ENCODE measurements around the gene PITPNM3. TPM values are rescaled to one million over a fixed set of nuclear protein-coding genes. Genes with fewer than 3 reads are reported as not detected.
A peak's percentile ranks its signal among the peaks of the same experiment; 100 is the strongest.

Gene PITPNM3
- total RNA-seq, 1 donor from 2014 or later = 1.4 TPM

GRCh38 chr17:6560496-6560895 lies 4.1 kb upstream of the PITPNM3 start:
- peaks cover under 1% of the 10 kb centered on the region for H3K4me1 Mint-ChIP-seq
- no peak for TF ChIP-seq CTCF (conservative IDR thresholded peaks at IDR 0.05)
- peaks cover 40% of the 10 kb centered on the region for H3K27me3 Mint-ChIP-seq (ENCODE audit: low read depth)
- no peak for DNase-seq (ENCODE audit: low read depth, low spot score)
- H3K36me3 Mint-ChIP-seq (ENCODE audit: low read depth) = no peaks in the 10 kb centered on the region
- no peak overlapping the region for H3K27ac Mint-ChIP-seq (ENCODE audit: unreplicated experiment)
- H3K4me3 Mint-ChIP-seq = no peak overlapping the region
- no peaks in the 10 kb centered on the region for H3K9me3 Mint-ChIP-seq

DNA sequence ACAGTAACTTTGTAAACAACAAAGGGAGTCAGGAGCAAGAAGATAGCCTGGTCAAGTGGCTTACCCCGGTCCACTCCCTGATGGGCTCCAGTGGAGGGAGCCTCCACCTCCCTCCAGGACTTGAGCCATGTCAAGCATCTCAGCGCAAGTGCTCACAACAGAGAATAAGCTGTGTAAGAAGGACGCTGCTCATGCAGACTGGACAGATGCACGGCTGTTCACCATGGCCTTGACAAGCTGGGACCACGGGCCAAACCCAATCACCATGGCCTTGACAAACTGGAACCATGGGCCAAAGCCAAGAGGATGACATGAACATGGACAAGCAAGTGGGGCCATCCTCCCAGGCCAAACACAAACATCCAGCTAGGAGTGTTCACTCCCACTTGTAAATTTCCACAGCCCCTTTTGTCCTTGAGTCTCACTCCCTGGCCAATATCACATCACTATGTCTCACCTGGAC lies 3.4 kb upstream of the PITPNM3 start:
- no peaks in the 10 kb centered on the region for H3K9me3 Mint-ChIP-seq
- DNase-seq (ENCODE audit: low read depth, low spot score) = no peak
- no peak for TF ChIP-seq CTCF (conservative IDR thresholded peaks at IDR 0.05)
- peaks cover 7% of the 10 kb centered on the region for H3K4me1 Mint-ChIP-seq
- H3K27me3 Mint-ChIP-seq (ENCODE audit: low read depth) = peaks cover 47% of the 10 kb centered on the region
- H3K36me3 Mint-ChIP-seq (ENCODE audit: low read depth) = no peaks in the 10 kb centered on the region
- no peak overlapping the region for H3K27ac Mint-ChIP-seq (ENCODE audit: unreplicated experiment)
- H3K4me3 Mint-ChIP-seq = peak overlapping the region; percentile 65

DNA sequence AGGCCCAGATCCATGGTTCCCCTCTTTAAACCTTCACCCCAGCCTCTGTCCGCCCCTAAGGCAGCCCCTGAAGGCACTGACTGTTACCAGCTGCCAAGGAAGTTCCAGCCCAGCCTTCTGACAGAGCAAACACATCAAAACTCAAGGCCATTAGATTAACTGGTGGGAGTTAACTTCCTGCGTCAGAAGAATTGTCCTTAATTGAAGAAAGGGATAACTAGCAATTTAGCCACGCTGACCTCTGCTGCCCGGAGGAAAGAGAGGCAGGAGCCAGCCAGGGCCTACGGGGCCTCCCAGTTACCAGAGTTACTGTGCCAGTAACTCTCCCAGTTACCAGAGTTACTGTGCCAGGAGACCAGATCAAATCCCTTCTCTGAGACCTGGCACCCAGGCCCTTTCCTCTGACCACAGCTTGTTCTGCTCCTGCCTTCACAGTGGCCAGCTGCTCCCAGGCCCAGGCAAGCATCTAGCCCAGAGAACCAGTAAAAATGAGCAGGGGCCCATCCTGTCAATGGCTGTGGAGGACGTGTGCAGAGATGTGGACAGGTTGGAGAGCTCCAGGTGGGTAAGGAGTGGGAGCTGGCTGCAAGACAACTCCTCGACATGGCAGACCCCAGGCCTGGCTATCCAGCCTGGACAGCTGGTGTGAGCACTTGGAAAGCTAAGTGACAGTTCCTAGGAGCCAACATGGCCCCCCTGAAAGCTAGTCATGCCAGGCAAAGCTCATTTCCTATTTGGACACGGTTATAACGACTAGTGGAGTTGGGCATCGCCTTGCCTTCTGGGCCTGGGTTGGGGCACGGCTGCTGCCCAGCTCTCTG lies 2.8 kb upstream of the PITPNM3 start:
- Mint-ChIP-seq H3K27ac (ENCODE audit: unreplicated experiment) (peak overlapping the region; percentile 63), H3K27me3 (ENCODE audit: low read depth) (peaks cover 54% of the 10 kb centered on the region), H3K9me3 (no peaks in the 10 kb centered on the region), H3K4me1 (peaks cover 14% of the 10 kb centered on the region), H3K4me3 (peak overlapping the region; percentile 56), H3K36me3 (ENCODE audit: low read depth) (no peaks in the 10 kb centered on the region)
- TF ChIP-seq CTCF (conservative IDR thresholded peaks at IDR 0.05) = no peak
- DNase-seq (ENCODE audit: low read depth, low spot score) = no peak

GRCh38 chr17:6558276-6558675 lies 1.9 kb upstream of the PITPNM3 start:
- no peaks in the 10 kb centered on the region for H3K9me3 Mint-ChIP-seq
- TF ChIP-seq CTCF (conservative IDR thresholded peaks at IDR 0.05) = no peak
- H3K27me3 Mint-ChIP-seq (ENCODE audit: low read depth) = peaks cover 62% of the 10 kb centered on the region
- H3K4me3 Mint-ChIP-seq = no peak overlapping the region
- H3K27ac Mint-ChIP-seq (ENCODE audit: unreplicated experiment) = no peak overlapping the region
- no peaks in the 10 kb centered on the region for H3K36me3 Mint-ChIP-seq (ENCODE audit: low read depth)
- H3K4me1 Mint-ChIP-seq = peaks cover 15% of the 10 kb centered on the region
- DNase-seq (ENCODE audit: low read depth, low spot score) = no peak

- no peaks in the 10 kb centered on the region for H3K36me3 Mint-ChIP-seq (ENCODE audit: low read depth)
- no peak overlapping the region for H3K27ac Mint-ChIP-seq (ENCODE audit: unreplicated experiment)
- peaks cover 15% of the 10 kb centered on the region for H3K4me1 Mint-ChIP-seq
- no peaks in the 10 kb centered on the region for H3K9me3 Mint-ChIP-seq
- DNase-seq (ENCODE audit: low read depth, low spot score) = no peak
- peak overlapping the region; percentile 36 for H3K4me3 Mint-ChIP-seq
- no peak for TF ChIP-seq CTCF (conservative IDR thresholded peaks at IDR 0.05)
- peaks cover 69% of the 10 kb centered on the region for H3K27me3 Mint-ChIP-seq (ENCODE audit: low read depth)
Measured at GRCh38 chr17:6557040-6557438, 684 bp upstream of the PITPNM3 start.

Data from neural crest cell (in vitro differentiated cells).